Measurements from ENCODE around the gene OSBPL9.
"Not testable (repeated sequence)": the region's sequence is repeated elsewhere in the genome, so short reads cannot be mapped to it uniquely, and the experiment has no call there.

Gene OSBPL9

GRCh38 chr1:51792864-51793263, 176.0 kb downstream of the OSBPL9 start:
- DNase-seq (ENCODE audit: low spot score) = no peak

- no peak for DNase-seq (ENCODE audit: low spot score)
Observed at GRCh38 chr1:51794260-51794659, 177.4 kb downstream of the OSBPL9 start.

GRCh38 chr1:51794868-51795267, 178.0 kb downstream of the OSBPL9 start:
- DNase-seq (ENCODE audit: low spot score) = no peak

GRCh38 chr1:51799372-51799771, 182.5 kb downstream of the OSBPL9 start:
- no peak for DNase-seq (ENCODE audit: low spot score)

GRCh38 chr1:51814513-51814912, 197.6 kb downstream of the OSBPL9 start:
- no peak for DNase-seq (ENCODE audit: low spot score)

- DNase-seq (ENCODE audit: low spot score) = no peak
Observed at GRCh38 chr1:51818487-51818886, 201.6 kb downstream of the OSBPL9 start.

- not testable (repeated sequence) for DNase-seq (ENCODE audit: low spot score)
Observed at GRCh38 chr1:51819021-51819420, 202.1 kb downstream of the OSBPL9 start.

- DNase-seq (ENCODE audit: low spot score) = no peak
Observed at GRCh38 chr1:51819810-51820209, 202.9 kb downstream of the OSBPL9 start.

GRCh38 chr1:51829058-51829457, 212.2 kb downstream of the OSBPL9 start:
- DNase-seq (ENCODE audit: low spot score) = no peak

GRCh38 chr1:51833700-51834099, 216.8 kb downstream of the OSBPL9 start:
- no peak for DNase-seq (ENCODE audit: low spot score)

DNA sequence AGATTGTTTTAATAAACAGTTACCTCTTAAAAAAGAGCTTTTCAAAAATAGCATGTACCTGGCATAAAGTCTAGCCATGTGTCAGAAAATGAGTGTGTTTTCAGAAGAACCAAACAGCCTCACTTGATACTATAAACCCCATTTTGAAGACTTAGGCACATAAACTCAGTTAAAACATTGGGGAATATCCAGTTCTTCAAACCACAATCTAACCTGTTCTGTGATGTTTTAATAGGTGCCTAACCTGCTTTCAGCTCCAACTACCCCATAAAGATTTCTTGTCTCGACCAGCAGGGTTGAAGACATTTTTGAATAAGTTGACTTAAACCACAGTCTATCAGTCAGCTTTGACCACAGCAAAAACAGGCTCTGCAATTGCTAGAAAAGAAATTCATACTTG, 220.4 kb downstream of the OSBPL9 start:
- DNase-seq (ENCODE audit: low spot score) = no peak
